H1 (cell line): ENCODE results near the gene SECTM1. TPM values are rescaled to one million over a fixed set of nuclear protein-coding genes. Genes with fewer than 3 reads are reported as not detected.

Source experiments
- CTCF ChIA-PET: fragments of 300-600 bp; sonication (Branson Sonifier 250); formaldehyde crosslinking; loops from one replicate; lab custom pipeline; 2021; ENCODE audit not compliant: partially characterized antibody; lab: Charles Lee
- POLR2A ChIA-PET: fragments of 300-600 bp; sonication (Branson Sonifier 250); formaldehyde crosslinking; loops from one replicate; lab custom pipeline; 2021; ENCODE audit warnings: inconsistent platforms; ENCODE audit not compliant: partially characterized antibody; lab: Charles Lee
- DNase-seq, 2 experiments: peaks; one replicate each; pipeline versions ENCODE4 v3.0.0 to v3.0.0-alpha.2; 2010 to 2022; ENCODE audit warnings: low spot score in 2 of 2, low read depth in 1 of 2, mixed read lengths in 1 of 2
- FAIRE-seq: peaks from 2 replicates; lab custom pipeline; 2011; peaks lifted over from hg19 to GRCh38; lab: Jason Lieb, UNC
- H2AFZ ChIP-seq: 2 replicates; pipeline ENCODE4 v1.8.1; 2012; ENCODE audit warnings: low read length, inconsistent platforms
- H2AK5ac ChIP-seq: 2 replicates; pipeline ENCODE4 v1.6.1; 2013; ENCODE audit warnings: low read depth, low read length
- H2BK120ac ChIP-seq: replicated peaks from 2 replicates; pipeline ENCODE3; 2013; ENCODE audit warnings: low read depth, low read length, inconsistent platforms
- H2BK12ac ChIP-seq: 2 replicates; pipeline ENCODE4 v1.6.1; 2013; ENCODE audit warnings: low read depth, low read length
- H2BK15ac ChIP-seq: 2 replicates; pipeline ENCODE4 v1.6.1; 2013; ENCODE audit warnings: low read length
- H2BK20ac ChIP-seq: 2 replicates; pipeline ENCODE4 v1.6.1; 2013; ENCODE audit warnings: low read length
- H2BK5ac ChIP-seq: 2 replicates; pipeline ENCODE4 v1.6.1; 2013; ENCODE audit warnings: low read depth, low read length
- H3K14ac ChIP-seq: 2 replicates; pipeline ENCODE4 v1.6.1; 2013; ENCODE audit warnings: inconsistent platforms; ENCODE audit not compliant: insufficient read length
- H3K18ac ChIP-seq: 2 replicates; pipeline ENCODE4 v1.6.1; 2013; ENCODE audit warnings: low read length; ENCODE audit errors: extremely low read depth
- H3K23ac ChIP-seq: 2 replicates; pipeline ENCODE4 v1.6.1; 2013; ENCODE audit warnings: inconsistent platforms; ENCODE audit not compliant: insufficient read length
- H3K23me2 ChIP-seq: 2 replicates; pipeline ENCODE4 v1.6.1; 2013; ENCODE audit warnings: low read depth, low read length
- H3K27ac ChIP-seq: 2 replicates; pipeline ENCODE4 v1.6.1; 2011; ENCODE audit warnings: low read depth, low read length, inconsistent platforms
- H3K27me3 ChIP-seq, 4 experiments: replicated peaks in 1 of 4; 1 replicate in 1 of 4; 2 replicates in 3 of 4; pipeline versions ENCODE4 v1.6.1 to v1.8.1; 2011 to 2013; ENCODE audit warnings: low read length in 3 of 4, mild to moderate bottlenecking in 3 of 4, inconsistent platforms in 2 of 4, mixed read lengths in 2 of 4, moderate library complexity in 1 of 4; ENCODE audit not compliant: control insufficient read depth in 3 of 4, insufficient read depth in 3 of 4; ENCODE audit errors: extremely low read depth in 1 of 4
- H3K36me3 ChIP-seq, 4 experiments: 2 replicates each; pipeline versions ENCODE4 v1.6.1 to v1.8.1; 2011 to 2013; ENCODE audit warnings: mild to moderate bottlenecking in 4 of 4, low read length in 3 of 4, moderate library complexity in 2 of 4, control low read depth in 1 of 4, inconsistent platforms in 1 of 4; ENCODE audit not compliant: insufficient read depth in 4 of 4, control insufficient read depth in 2 of 4
- H3K4ac ChIP-seq: replicated peaks from 2 replicates; pipeline ENCODE3; 2013; ENCODE audit warnings: low read length, low read depth, mixed read lengths, inconsistent platforms; ENCODE audit not compliant: insufficient read length
- H3K4me1 ChIP-seq, 4 experiments: replicated peaks in 1 of 4; 1 replicate in 1 of 4; 2 replicates in 3 of 4; pipeline versions ENCODE4 v1.6.1 to v1.8.1; 2011 to 2013; ENCODE audit warnings: low read length in 3 of 4, inconsistent platforms in 2 of 4, mixed read lengths in 1 of 4; ENCODE audit not compliant: insufficient read depth in 4 of 4, control insufficient read depth in 3 of 4
- H3K4me2 ChIP-seq, 2 experiments: 2 replicates each; pipeline versions ENCODE4 v1.6.1 to v1.8.1; 2011 to 2013; ENCODE audit warnings: low read depth in 2 of 2, low read length in 2 of 2, control low read depth in 1 of 2, inconsistent platforms in 1 of 2, mild to moderate bottlenecking in 1 of 2; ENCODE audit not compliant: insufficient read depth in 1 of 2
- H3K4me3 ChIP-seq, 4 experiments: fragments of 200-600, 300-600 bp in 1 of 4; sonication (generic), shearing (Covaris generic), sonication (Bioruptor Twin) in 1 of 4; 2 replicates each; pipeline versions ENCODE4 v1.5.1 to v1.8.1; 2011 to 2016; ENCODE audit warnings: low read length in 4 of 4, low read depth in 3 of 4, control low read depth in 2 of 4, inconsistent platforms in 2 of 4, mild to moderate bottlenecking in 2 of 4, mixed read lengths in 1 of 4, moderate library complexity in 1 of 4; ENCODE audit not compliant: insufficient read depth in 2 of 4; ENCODE audit errors: extremely low read depth in 1 of 4
- H3K56ac ChIP-seq: replicated peaks from 2 replicates; pipeline ENCODE3; 2013; ENCODE audit warnings: low read depth, mild to moderate bottlenecking, mixed read lengths, low read length, inconsistent platforms; ENCODE audit not compliant: insufficient read length
- H3K79me1 ChIP-seq: 2 replicates; pipeline ENCODE4 v1.6.1; 2013; ENCODE audit warnings: low read depth, low read length, control low read depth
- H3K79me2 ChIP-seq, 2 experiments: 2 replicates each; pipeline versions ENCODE4 v1.6.1 to v1.8.1; 2012 to 2013; ENCODE audit warnings: low read length in 2 of 2, mild to moderate bottlenecking in 2 of 2, inconsistent platforms in 1 of 2; ENCODE audit not compliant: insufficient read depth in 2 of 2, control insufficient read depth in 1 of 2
- H3K9ac ChIP-seq, 4 experiments: replicated peaks in 1 of 4; 1 replicate in 1 of 4; 2 replicates in 3 of 4; pipeline versions ENCODE4 v1.6.1 to v1.8.1; 2011 to 2013; ENCODE audit warnings: low read depth in 3 of 4, low read length in 3 of 4, control low read depth in 2 of 4, mild to moderate bottlenecking in 2 of 4, moderate library complexity in 2 of 4, inconsistent platforms in 1 of 4; ENCODE audit errors: extremely low read depth in 1 of 4
- H3K9me3 ChIP-seq, 2 experiments: 2 replicates each; pipeline versions ENCODE4 v1.6.1 to v1.8.1; 2012 to 2013; ENCODE audit warnings: mild to moderate bottlenecking in 2 of 2, moderate library complexity in 2 of 2, control low read depth in 1 of 2, inconsistent platforms in 1 of 2, low read depth in 1 of 2, low read length in 1 of 2, mixed read lengths in 1 of 2; ENCODE audit not compliant: insufficient read depth in 2 of 2
- H4K20me1 ChIP-seq, 2 experiments: replicated peaks in 1 of 2; 2 replicates each; pipeline versions ENCODE3 to v1.8.1; 2011 to 2013; ENCODE audit warnings: inconsistent platforms in 2 of 2, low read length in 2 of 2, mild to moderate bottlenecking in 1 of 2; ENCODE audit not compliant: insufficient read depth in 2 of 2, control insufficient read depth in 1 of 2
- H4K5ac ChIP-seq: 2 replicates; pipeline ENCODE4 v1.6.1; 2013; ENCODE audit warnings: low read length, low read depth, mixed read lengths, inconsistent platforms; ENCODE audit not compliant: insufficient read length
- H4K8ac ChIP-seq: 2 replicates; pipeline ENCODE4 v1.8.0; 2013; ENCODE audit warnings: mild to moderate bottlenecking, moderate library complexity, low read length, inconsistent platforms; ENCODE audit not compliant: insufficient read depth; ENCODE audit errors: extremely low read depth
- H4K91ac ChIP-seq: replicated peaks from 2 replicates; pipeline ENCODE3; 2013; ENCODE audit warnings: low read length, mixed read lengths, inconsistent platforms; ENCODE audit not compliant: insufficient read length
- TCF12 ChIP-seq: IDR thresholded peaks from 2 replicates; pipeline ENCODE4 v1.6.1; 2011; ENCODE audit warnings: low read depth, mild to moderate bottlenecking, low read length
- WGBS, 2 experiments: shearing (Covaris generic) in 1 of 2; methylation state at CpG; one replicate each; pipeline versions ENCODE4 v1.1.6 to v1.1.7; 2013 to 2015; ENCODE audit warnings: low lambda C conversion rate in 2 of 2, mixed read lengths in 2 of 2, inconsistent platforms in 1 of 2, low coverage in 1 of 2, missing lambda C conversion rate in 1 of 2; ENCODE audit not compliant: insufficient replicate concordance in 2 of 2, insufficient coverage in 1 of 2, insufficient read length in 1 of 2; ENCODE audit errors: extremely low coverage in 1 of 2, missing lambda C conversion rate in 1 of 2; 5-methylcytosine and 5-hydroxymethylcytosine counted together
- polyA plus RNA-seq, 7 experiments: library from polyadenylated mRNA; depleted of rRNA in 3 of 7; stranded (reverse) in 5 of 7; unstranded in 2 of 7; fragments of >200 nt in 5 of 7; fragments of 200-250 nt in 2 of 7; gene quantifications; 1 replicate in 5 of 7; 2 replicates in 1 of 7; 4 replicates in 1 of 7; pipeline versions ENCODE4 v1.2.1 to v1.2.3, GENCODE V29; 2011 to 2013; ENCODE audit warnings: missing spikeins in 2 of 7, mixed read lengths in 2 of 7
- total RNA-seq: library from RNA; stranded (reverse); fragmentation: NEBNext Ultra II Directional; extraction: Animal tissue kit (Norgen Biotek cat#: 25700); gene quantifications from 2 replicates; pipeline ENCODE4 v1.2.1, GENCODE V29; 2021

Gene SECTM1
- total and polyA plus RNA-seq, 2 of the 8 experiments (the other 6 are each of a cell fraction or from before 2014, with no cell fraction given): 0.20 to 0.65 TPM

DNA sequence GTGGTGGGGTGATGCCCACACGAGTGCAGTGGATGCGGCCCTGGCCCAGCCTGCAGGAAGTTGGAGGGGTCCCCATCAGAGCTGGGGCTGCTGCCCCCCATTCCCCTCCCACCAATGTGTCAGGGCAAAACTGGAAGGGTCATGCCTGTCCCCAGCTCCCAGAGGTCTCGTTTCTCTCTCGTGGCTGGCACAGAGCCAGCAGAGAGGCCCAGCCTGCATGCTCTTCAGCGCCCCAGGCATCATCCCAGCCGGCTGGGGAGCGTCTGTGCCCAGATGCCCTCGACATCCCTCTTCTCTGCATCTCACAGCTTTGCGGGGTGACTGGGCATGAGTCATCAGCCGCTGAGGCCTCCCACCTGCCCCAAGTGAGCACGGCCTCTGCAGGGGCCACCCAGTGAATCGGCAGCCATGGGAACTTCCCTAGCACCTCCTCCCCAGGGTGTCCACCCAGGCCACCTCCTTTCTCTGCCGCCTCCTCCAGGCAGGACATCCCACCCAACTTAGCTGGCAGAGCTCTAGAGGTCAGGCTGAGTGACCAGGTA is 50.3 kb downstream of the SECTM1 start:
- no peak overlapping the region for H2BK15ac ChIP-seq
- ChIA-PET POLR2A (interaction anchor here (0.7 to 5.2 kb wide), 6 partner anchors 9 to 111 kb away, joined by 3 to 39 read pairs (median 5); partner anchors contain the start of gene CSNK1D), CTCF (interaction anchor here (1.0 to 1.6 kb wide), 4 partner anchors 8 to 53 kb away, joined by 3 to 7 read pairs (median 4); no protein-coding TSS in a partner anchor)
- no peak overlapping the region for H3K18ac ChIP-seq
- H3K4me1 ChIP-seq: peaks cover 0 to 7% (median 3%) of the 10 kb centered on the region in 4 experiments; a peak in 4 of 7 replicates
- 84% methylated on average over 12 of the region's 13 CpGs; no CpG with 5 or more reads in 1 of the 2 experiments for WGBS, 2 experiments
- H4K8ac ChIP-seq: no peak overlapping the region
- no peak overlapping the region for H4K91ac ChIP-seq
- 0 out of 4 replicates have a peak, but pooled peaks cover 0 to 3% of the 10 kb centered on the region in 2 experiments for H3K9me3 ChIP-seq
- H2BK20ac ChIP-seq: no peak overlapping the region
- H2AFZ ChIP-seq: no peak overlapping the region
- no peak overlapping the region for H3K4ac ChIP-seq
- no peak overlapping the region for H2AK5ac ChIP-seq
- no peak overlapping the region for H3K27ac ChIP-seq
- H3K27me3 ChIP-seq: no peaks in the 10 kb centered on the region; a peak in 1 of 7 replicates
- no peak overlapping the region for H3K23ac ChIP-seq
- H4K5ac ChIP-seq: no peak overlapping the region
- H3K79me2 ChIP-seq: no peaks in the 10 kb centered on the region
- FAIRE-seq: no peak
- no peak for TF ChIP-seq TCF12
- H3K56ac ChIP-seq: no peak overlapping the region
- H2BK12ac ChIP-seq: no peak overlapping the region
- H3K14ac ChIP-seq: no peak overlapping the region
- no peaks in the 10 kb centered on the region for H3K23me2 ChIP-seq
- no peak overlapping the region for H3K4me3 ChIP-seq
- no peaks in the 10 kb centered on the region; a peak in 1 of 8 replicates for H3K36me3 ChIP-seq
- H3K9ac ChIP-seq: no peak overlapping the region
- no peak overlapping the region for H2BK5ac ChIP-seq
- no peak overlapping the region for H2BK120ac ChIP-seq
- no peak overlapping the region for H3K4me2 ChIP-seq
- no peaks in the 10 kb centered on the region; the same call in 1 of the 2 replicates for H3K79me1 ChIP-seq
- peaks cover 0 to 6% of the 10 kb centered on the region in 2 experiments for H4K20me1 ChIP-seq
- no peak for DNase-seq
